ENCODE data around the gene CUBN. TPM values are rescaled to one million over a fixed set of nuclear protein-coding genes. Genes with fewer than 3 reads are reported as not detected.

The CUBN gene
- total and polyA plus RNA-seq, 9 of the 15 experiments (the other 6 are each of a cell fraction or from before 2014, with no cell fraction given), result 0.04 to 0.33 (median 0.09) TPM

DNA sequence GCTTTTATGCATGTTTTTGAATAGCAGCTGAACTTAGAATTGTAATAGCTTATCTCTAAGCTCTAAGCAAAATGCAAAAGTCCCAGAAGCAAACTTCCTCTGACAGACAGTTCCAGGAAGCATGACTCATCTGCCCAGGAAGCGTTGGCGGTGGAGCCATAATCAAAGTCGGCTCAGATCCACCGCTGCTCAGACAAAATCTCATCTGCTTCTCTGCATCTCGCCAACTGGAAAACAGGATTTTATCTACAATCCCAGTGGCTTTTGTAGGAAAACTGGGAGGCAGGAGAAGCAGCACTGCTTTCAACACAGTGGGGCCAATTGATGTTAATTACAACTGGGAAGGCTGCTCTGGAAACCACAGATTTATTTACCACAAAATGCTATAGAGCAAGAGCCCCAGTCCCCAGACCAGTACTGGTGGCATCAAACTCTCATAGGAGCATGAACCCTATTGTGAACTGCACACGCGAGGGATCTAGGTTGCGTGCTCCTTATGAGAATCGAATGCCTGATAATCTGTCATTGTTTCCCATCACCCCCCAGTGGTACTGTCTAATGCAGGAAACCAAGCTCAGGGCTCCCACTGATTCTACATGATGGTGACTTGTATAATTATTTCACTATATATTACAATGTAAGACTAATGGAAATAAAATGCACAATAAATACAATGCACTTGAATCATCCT is 99.9 kb downstream of the CUBN start (continued):
- TF ChIP-seq SUPT5H (IDR thresholded peaks at IDR 0.05) (no peak), CHD2 (IDR thresholded peaks at IDR 0.05; ENCODE audit: low read depth, low read length) (no peak), FOSL1 (tag; conservative IDR thresholded peaks at IDR 0.05) (peak; percentile 99), HNRNPK (IDR thresholded peaks at IDR 0.05; ENCODE audit: low read depth, low read length, poor library complexity, severe bottlenecking) (no peak), ESRRA (IDR thresholded peaks at IDR 0.05; ENCODE audit: borderline replicate concordance, low read depth) (peak; percentile 28; the same call in 1 of the 2 replicates), FOS (IDR thresholded peaks at IDR 0.05; ENCODE audit: extremely low read depth, insufficient read length) (peak; percentile 77), FOXJ2 (tag; IDR thresholded peaks at IDR 0.05) (peak; percentile 67; the same call in 1 of the 2 replicates), ERF (CRISPR knock-in tag; IDR thresholded peaks at IDR 0.05) (no peak), KLF1 (tag; IDR thresholded peaks at IDR 0.05) (no peak)
- TF ChIP-seq, protein P1, sequence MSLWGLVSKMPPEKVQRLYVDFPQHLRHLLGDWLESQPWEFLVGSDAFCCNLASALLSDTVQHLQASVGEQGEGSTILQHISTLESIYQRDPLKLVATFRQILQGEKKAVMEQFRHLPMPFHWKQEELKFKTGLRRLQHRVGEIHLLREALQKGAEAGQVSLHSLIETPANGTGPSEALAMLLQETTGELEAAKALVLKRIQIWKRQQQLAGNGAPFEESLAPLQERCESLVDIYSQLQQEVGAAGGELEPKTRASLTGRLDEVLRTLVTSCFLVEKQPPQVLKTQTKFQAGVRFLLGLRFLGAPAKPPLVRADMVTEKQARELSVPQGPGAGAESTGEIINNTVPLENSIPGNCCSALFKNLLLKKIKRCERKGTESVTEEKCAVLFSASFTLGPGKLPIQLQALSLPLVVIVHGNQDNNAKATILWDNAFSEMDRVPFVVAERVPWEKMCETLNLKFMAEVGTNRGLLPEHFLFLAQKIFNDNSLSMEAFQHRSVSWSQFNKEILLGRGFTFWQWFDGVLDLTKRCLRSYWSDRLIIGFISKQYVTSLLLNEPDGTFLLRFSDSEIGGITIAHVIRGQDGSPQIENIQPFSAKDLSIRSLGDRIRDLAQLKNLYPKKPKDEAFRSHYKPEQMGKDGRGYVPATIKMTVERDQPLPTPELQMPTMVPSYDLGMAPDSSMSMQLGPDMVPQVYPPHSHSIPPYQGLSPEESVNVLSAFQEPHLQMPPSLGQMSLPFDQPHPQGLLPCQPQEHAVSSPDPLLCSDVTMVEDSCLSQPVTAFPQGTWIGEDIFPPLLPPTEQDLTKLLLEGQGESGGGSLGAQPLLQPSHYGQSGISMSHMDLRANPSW (CRISPR knock-in tag; IDR thresholded peaks at IDR 0.05), result no peak
- TF ChIP-seq, protein P2, sequence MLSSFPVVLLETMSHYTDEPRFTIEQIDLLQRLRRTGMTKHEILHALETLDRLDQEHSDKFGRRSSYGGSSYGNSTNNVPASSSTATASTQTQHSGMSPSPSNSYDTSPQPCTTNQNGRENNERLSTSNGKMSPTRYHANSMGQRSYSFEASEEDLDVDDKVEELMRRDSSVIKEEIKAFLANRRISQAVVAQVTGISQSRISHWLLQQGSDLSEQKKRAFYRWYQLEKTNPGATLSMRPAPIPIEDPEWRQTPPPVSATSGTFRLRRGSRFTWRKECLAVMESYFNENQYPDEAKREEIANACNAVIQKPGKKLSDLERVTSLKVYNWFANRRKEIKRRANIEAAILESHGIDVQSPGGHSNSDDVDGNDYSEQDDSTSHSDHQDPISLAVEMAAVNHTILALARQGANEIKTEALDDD (IDR thresholded peaks at IDR 0.05), result no peak
- TF ChIP-seq, protein P3, sequence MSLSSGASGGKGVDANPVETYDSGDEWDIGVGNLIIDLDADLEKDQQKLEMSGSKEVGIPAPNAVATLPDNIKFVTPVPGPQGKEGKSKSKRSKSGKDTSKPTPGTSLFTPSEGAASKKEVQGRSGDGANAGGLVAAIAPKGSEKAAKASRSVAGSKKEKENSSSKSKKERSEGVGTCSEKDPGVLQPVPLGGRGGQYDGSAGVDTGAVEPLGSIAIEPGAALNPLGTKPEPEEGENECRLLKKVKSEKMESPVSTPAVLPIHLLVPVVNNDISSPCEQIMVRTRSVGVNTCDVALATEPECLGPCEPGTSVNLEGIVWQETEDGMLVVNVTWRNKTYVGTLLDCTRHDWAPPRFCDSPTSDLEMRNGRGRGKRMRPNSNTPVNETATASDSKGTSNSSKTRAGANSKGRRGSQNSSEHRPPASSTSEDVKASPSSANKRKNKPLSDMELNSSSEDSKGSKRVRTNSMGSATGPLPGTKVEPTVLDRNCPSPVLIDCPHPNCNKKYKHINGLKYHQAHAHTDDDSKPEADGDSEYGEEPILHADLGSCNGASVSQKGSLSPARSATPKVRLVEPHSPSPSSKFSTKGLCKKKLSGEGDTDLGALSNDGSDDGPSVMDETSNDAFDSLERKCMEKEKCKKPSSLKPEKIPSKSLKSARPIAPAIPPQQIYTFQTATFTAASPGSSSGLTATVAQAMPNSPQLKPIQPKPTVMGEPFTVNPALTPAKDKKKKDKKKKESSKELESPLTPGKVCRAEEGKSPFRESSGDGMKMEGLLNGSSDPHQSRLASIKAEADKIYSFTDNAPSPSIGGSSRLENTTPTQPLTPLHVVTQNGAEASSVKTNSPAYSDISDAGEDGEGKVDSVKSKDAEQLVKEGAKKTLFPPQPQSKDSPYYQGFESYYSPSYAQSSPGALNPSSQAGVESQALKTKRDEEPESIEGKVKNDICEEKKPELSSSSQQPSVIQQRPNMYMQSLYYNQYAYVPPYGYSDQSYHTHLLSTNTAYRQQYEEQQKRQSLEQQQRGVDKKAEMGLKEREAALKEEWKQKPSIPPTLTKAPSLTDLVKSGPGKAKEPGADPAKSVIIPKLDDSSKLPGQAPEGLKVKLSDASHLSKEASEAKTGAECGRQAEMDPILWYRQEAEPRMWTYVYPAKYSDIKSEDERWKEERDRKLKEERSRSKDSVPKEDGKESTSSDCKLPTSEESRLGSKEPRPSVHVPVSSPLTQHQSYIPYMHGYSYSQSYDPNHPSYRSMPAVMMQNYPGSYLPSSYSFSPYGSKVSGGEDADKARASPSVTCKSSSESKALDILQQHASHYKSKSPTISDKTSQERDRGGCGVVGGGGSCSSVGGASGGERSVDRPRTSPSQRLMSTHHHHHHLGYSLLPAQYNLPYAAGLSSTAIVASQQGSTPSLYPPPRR (CRISPR knock-in tag; IDR thresholded peaks at IDR 0.05; ENCODE audit: borderline replicate concordance), result no peak
- TF ChIP-seq, protein P4, sequence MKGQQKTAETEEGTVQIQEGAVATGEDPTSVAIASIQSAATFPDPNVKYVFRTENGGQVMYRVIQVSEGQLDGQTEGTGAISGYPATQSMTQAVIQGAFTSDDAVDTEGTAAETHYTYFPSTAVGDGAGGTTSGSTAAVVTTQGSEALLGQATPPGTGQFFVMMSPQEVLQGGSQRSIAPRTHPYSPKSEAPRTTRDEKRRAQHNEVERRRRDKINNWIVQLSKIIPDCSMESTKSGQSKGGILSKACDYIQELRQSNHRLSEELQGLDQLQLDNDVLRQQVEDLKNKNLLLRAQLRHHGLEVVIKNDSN (CRISPR knock-in tag; IDR thresholded peaks at IDR 0.05), result no peak
- TF ChIP-seq, protein P5, sequence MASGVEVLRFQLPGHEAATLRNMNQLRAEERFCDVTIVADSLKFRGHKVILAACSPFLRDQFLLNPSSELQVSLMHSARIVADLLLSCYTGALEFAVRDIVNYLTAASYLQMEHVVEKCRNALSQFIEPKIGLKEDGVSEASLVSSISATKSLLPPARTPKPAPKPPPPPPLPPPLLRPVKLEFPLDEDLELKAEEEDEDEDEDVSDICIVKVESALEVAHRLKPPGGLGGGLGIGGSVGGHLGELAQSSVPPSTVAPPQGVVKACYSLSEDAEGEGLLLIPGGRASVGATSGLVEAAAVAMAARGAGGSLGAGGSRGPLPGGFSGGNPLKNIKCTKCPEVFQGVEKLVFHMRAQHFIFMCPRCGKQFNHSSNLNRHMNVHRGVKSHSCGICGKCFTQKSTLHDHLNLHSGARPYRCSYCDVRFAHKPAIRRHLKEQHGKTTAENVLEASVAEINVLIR (CRISPR knock-in tag; IDR thresholded peaks at IDR 0.05), result no peak
- TF ChIP-seq, protein P6, sequence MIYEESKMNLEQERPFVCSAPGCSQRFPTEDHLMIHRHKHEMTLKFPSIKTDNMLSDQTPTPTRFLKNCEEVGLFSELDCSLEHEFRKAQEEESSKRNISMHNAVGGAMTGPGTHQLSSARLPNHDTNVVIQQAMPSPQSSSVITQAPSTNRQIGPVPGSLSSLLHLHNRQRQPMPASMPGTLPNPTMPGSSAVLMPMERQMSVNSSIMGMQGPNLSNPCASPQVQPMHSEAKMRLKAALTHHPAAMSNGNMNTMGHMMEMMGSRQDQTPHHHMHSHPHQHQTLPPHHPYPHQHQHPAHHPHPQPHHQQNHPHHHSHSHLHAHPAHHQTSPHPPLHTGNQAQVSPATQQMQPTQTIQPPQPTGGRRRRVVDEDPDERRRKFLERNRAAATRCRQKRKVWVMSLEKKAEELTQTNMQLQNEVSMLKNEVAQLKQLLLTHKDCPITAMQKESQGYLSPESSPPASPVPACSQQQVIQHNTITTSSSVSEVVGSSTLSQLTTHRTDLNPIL (CRISPR knock-in tag; IDR thresholded peaks at IDR 0.05), result no peak

Measured in K562 (cell line).